ENCODE data around the gene THUMPD3. TPM values are rescaled to one million over a fixed set of nuclear protein-coding genes. Genes with fewer than 3 reads are reported as not detected.

THUMPD3 gene
- total RNA-seq, 2 donors from 2014 or later: 54.3 to 55.9 TPM

GRCh38 chr3:9384141-9384828 lies 21.4 kb downstream of the THUMPD3 start:
- no peak for DNase-seq (ENCODE audit: low spot score)
- Mint-ChIP-seq H3K36me3 (peaks cover 25% of the 10 kb centered on the region), H3K9me3 (no peaks in the 10 kb centered on the region), H3K4me1 (ENCODE audit: low read depth in 2 of 2) (peaks cover 9 to 11% of the 10 kb centered on the region in 2 donors), H3K27me3 (no peaks in the 10 kb centered on the region), H3K27ac (peak overlapping the region; percentile 27 to 53), H3K4me3 (no peak overlapping the region)
- ATAC-seq: no peak

GRCh38 chr3:9385187-9386077 lies 22.6 kb downstream of the THUMPD3 start:
- Mint-ChIP-seq H3K4me3 (no peak overlapping the region), H3K27ac (peak overlapping the region; percentile 40 to 71), H3K9me3 (no peaks in the 10 kb centered on the region), H3K36me3 (peaks cover 23% of the 10 kb centered on the region), H3K4me1 (ENCODE audit: low read depth in 2 of 2) (peaks cover 10 to 12% of the 10 kb centered on the region in 2 donors), H3K27me3 (no peaks in the 10 kb centered on the region)
- no peak for DNase-seq (ENCODE audit: low spot score)
- ATAC-seq: no peak

DNA sequence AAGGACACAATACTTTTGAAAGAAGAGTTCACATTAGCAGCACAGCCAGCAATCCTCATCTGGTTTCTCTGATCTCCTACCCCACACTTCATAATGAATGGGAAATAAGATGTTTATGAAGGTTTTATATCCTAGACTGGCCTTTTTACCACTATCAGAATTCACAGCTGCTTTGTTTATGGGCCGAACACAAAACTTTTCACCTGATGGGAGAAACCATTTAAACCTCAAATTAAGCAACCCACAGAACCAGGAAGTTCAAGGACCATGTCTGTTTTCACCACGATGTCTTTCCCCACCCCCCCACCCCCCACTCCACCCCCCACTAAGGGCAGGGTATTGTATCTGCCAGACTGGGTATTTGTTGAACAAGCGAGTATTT lies 23.2 kb downstream of the THUMPD3 start:
- Mint-ChIP-seq H3K27ac (peak overlapping the region; percentile 40 to 71), H3K4me1 (ENCODE audit: low read depth in 2 of 2) (peaks cover 16 to 18% of the 10 kb centered on the region in 2 donors), H3K27me3 (no peaks in the 10 kb centered on the region), H3K4me3 (no peak overlapping the region), H3K9me3 (no peaks in the 10 kb centered on the region), H3K36me3 (peaks cover 28% of the 10 kb centered on the region)
- DNase-seq (ENCODE audit: low spot score) (no peak), ATAC-seq (no peak)

DNA sequence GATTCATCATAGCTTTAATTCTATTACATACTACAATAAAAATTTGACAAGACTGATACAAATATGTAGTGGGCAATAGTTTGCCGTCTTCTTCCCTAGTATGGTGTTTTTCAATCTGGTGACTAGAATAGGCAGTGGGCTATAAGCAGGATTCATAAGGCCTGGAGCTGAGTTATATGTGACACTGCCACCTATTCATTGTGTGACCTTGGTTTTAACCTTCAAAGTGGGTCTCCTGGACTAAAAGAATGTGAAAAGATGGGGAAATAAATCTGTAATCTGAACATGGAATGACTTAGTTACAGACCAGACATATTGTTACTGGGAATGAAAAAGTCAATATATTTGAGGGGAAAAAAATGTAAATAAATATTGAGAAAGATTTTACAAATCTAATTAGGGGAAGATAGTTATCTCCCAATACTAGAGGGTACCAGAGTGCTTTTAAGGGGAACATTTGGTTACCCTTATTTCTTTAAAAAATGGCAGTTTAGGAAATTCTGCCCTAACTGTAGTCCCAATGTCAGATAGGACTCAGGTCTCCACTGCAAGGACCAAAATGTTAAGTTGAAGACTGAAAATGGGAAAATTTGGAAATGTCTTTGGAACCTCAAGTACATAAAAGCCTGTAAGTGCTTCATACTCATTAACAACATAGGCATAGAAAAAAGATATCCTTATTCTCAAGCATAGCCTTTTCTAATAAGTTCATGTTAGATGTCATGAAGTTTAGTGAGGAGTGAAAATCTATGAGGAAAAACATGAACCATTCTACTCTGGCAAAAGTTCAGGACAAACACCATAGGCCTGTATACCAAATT lies 23.9 kb downstream of the THUMPD3 start:
- no peak overlapping the region for H3K4me3 Mint-ChIP-seq
- H3K9me3 Mint-ChIP-seq: no peaks in the 10 kb centered on the region
- H3K27me3 Mint-ChIP-seq: no peaks in the 10 kb centered on the region
- DNase-seq (ENCODE audit: low spot score): no peak
- H3K27ac Mint-ChIP-seq: peak overlapping the region; percentile 40 to 71
- peaks cover 23% of the 10 kb centered on the region in 2 donors for H3K4me1 Mint-ChIP-seq (ENCODE audit: low read depth in 2 of 2)
- H3K36me3 Mint-ChIP-seq: peaks cover 34% of the 10 kb centered on the region
- ATAC-seq: no peak

- Mint-ChIP-seq H3K9me3 (no peaks in the 10 kb centered on the region), H3K4me3 (no peak overlapping the region), H3K27me3 (no peaks in the 10 kb centered on the region), H3K27ac (no peak overlapping the region), H3K36me3 (peaks cover 40% of the 10 kb centered on the region), H3K4me1 (ENCODE audit: low read depth in 2 of 2) (peaks cover 26 to 29% of the 10 kb centered on the region in 2 donors)
- DNase-seq (ENCODE audit: low spot score) (no peak), ATAC-seq (no peak)
Observed at GRCh38 chr3:9387322-9387655, 24.4 kb downstream of the THUMPD3 start.

DNA sequence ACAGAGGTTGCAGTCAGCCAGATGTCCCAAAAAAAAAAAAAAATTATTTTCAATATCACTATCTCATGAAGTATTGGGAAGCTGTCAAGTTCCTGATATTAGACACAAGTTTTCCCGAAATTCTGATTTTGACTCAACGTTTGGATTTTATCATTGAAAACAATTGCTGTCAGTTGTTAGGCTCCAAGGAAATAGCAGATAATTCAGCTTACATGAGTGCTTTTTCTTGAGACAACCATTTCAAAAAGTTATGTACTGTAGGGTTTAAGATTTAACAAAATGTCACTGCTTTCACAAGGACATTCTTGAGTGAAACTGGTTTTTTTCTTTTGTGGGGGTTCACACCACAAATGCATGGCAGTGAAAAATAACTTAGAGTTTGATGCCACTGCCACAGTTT lies 25.3 kb downstream of the THUMPD3 start:
- Mint-ChIP-seq H3K4me3 (no peak overlapping the region), H3K4me1 (ENCODE audit: low read depth in 2 of 2) (peaks cover 29 to 31% of the 10 kb centered on the region in 2 donors), H3K27me3 (no peaks in the 10 kb centered on the region), H3K9me3 (no peaks in the 10 kb centered on the region), H3K27ac (no peak overlapping the region), H3K36me3 (peaks cover 40% of the 10 kb centered on the region)
- ATAC-seq (no peak), DNase-seq (ENCODE audit: low spot score) (no peak)

GRCh38 chr3:9388562-9389272 lies 25.9 kb downstream of the THUMPD3 start:
- no peaks in the 10 kb centered on the region for H3K9me3 Mint-ChIP-seq
- peak overlapping the region in 1 of 2 donors; percentile 11 for H3K27ac Mint-ChIP-seq
- no peak overlapping the region for H3K4me3 Mint-ChIP-seq
- DNase-seq (ENCODE audit: low spot score): no peak
- H3K4me1 Mint-ChIP-seq (ENCODE audit: low read depth in 2 of 2): peaks cover 29 to 35% of the 10 kb centered on the region in 2 donors
- no peak for ATAC-seq
- peaks cover 40% of the 10 kb centered on the region for H3K36me3 Mint-ChIP-seq
- no peaks in the 10 kb centered on the region for H3K27me3 Mint-ChIP-seq

DNA sequence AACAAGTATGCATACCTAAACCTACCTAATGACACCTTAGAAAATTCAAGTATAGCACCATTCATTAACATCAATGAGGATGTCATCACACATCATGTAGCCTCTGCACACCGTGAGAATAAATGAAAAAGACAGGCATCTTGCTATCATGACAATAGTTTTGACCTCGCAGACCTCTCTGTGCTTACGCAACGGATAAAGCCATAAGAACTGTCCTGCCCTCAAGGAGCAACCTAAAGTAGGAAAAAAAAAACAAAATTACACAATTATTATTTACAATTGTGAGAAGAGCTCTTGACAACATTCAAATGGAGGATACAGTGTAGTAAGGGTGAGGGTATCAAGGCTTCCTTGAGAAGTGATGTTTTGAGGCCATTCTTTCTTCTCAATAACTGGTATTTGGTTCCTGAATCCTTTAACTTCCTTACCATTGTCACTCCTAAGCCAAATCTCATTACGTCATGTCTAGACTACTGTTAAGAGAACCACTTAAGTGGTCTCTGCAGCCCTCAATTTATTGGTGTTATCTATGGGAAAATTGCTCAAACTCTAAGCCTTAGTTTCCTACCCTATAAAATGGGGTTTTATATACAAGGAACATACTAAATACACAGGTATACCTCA lies 27.5 kb downstream of the THUMPD3 start:
- no peak for DNase-seq (ENCODE audit: low spot score)
- Mint-ChIP-seq H3K27me3 (no peaks in the 10 kb centered on the region), H3K4me3 (no peak overlapping the region), H3K27ac (peak overlapping the region; percentile 21 to 72), H3K36me3 (peaks cover 45% of the 10 kb centered on the region), H3K9me3 (no peaks in the 10 kb centered on the region), H3K4me1 (ENCODE audit: low read depth in 2 of 2) (peaks cover 36 to 48% of the 10 kb centered on the region in 2 donors)
- peak in 1 of 2 donors; percentile 16 for ATAC-seq

DNA sequence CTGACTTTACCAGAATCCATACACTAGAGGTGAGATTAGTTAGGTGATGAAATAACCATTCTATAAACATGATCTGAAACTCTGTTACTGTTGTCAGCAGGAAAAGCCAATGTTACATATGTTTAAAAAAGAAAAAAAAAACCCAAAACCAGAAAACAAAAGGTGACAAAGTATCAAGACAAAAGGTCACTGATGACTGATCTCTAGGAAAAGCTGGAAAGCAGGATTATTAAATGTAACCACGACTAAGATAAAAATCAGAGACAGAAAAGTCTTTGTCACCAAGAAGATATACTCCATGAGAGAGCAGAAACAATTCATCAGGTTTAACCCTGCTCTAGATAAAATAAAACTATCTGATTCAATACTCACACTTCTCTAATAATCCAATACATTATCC lies 29.2 kb downstream of the THUMPD3 start:
- H3K36me3 Mint-ChIP-seq: peaks cover 42% of the 10 kb centered on the region
- H3K4me1 Mint-ChIP-seq (ENCODE audit: low read depth in 2 of 2): peaks cover 42 to 56% of the 10 kb centered on the region in 2 donors
- no peak for DNase-seq (ENCODE audit: low spot score)

GRCh38 chr3:9395570-9396300 lies 32.9 kb downstream of the THUMPD3 start:
- ATAC-seq: no peak
- peaks cover 55 to 73% of the 10 kb centered on the region in 2 donors for H3K4me1 Mint-ChIP-seq (ENCODE audit: low read depth in 2 of 2)
- no peak for DNase-seq (ENCODE audit: low spot score)
- no peaks in the 10 kb centered on the region for H3K9me3 Mint-ChIP-seq
- H3K4me3 Mint-ChIP-seq: peak overlapping the region; percentile 96
- H3K36me3 Mint-ChIP-seq: peaks cover 42% of the 10 kb centered on the region
- H3K27me3 Mint-ChIP-seq: no peaks in the 10 kb centered on the region
- peak overlapping the region; percentile 90 to 97 for H3K27ac Mint-ChIP-seq

More for the DNA sequence above, 29.2 kb downstream of the THUMPD3 start:
- Mint-ChIP-seq H3K9me3 (no peaks in the 10 kb centered on the region), H3K27me3 (no peaks in the 10 kb centered on the region), H3K27ac (peak overlapping the region; percentile 72), H3K4me3 (peak overlapping the region; percentile 52)
- no peak for ATAC-seq

DNA sequence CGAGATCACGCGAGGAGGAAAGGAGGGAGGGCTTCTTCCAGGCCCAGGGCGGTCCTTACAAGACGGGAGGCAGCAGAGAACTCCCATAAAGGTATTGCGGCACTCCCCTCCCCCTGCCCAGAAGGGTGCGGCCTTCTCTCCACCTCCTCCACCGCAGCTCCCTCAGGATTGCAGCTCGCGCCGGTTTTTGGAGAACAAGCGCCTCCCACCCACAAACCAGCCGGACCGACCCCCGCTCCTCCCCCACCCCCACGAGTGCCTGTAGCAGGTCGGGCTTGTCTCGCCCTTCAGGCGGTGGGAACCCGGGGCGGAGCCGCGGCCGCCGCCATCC lies 33.4 kb downstream of the THUMPD3 start:
- DNase-seq (ENCODE audit: low spot score) (peak; percentile 88), ATAC-seq (peak; percentile 47 to 55)
- Mint-ChIP-seq H3K27ac (peak overlapping the region; percentile 90 to 97), H3K4me3 (peak overlapping the region; percentile 96), H3K4me1 (ENCODE audit: low read depth in 2 of 2) (peaks cover 54 to 73% of the 10 kb centered on the region in 2 donors), H3K36me3 (peaks cover 38% of the 10 kb centered on the region), H3K27me3 (no peaks in the 10 kb centered on the region), H3K9me3 (no peaks in the 10 kb centered on the region)

GRCh38 chr3:9396632-9397331 lies 33.9 kb downstream of the THUMPD3 start:
- H3K27ac Mint-ChIP-seq: peak overlapping the region; percentile 90 to 97
- ATAC-seq (peak; percentile 84 to 88), DNase-seq (ENCODE audit: low spot score) (peak; percentile 99)
- no peaks in the 10 kb centered on the region for H3K27me3 Mint-ChIP-seq
- peak overlapping the region; percentile 88 for H3K4me3 Mint-ChIP-seq
- peaks cover 51 to 73% of the 10 kb centered on the region in 2 donors for H3K4me1 Mint-ChIP-seq (ENCODE audit: low read depth in 2 of 2)
- H3K9me3 Mint-ChIP-seq: no peaks in the 10 kb centered on the region
- H3K36me3 Mint-ChIP-seq: peaks cover 33% of the 10 kb centered on the region

Data from natural killer cell treated with Interleukin-12 subunit alpha and Interleukin-12 subunit beta and Interleukin-15 and Interleukin-18, amount 100 ng/mL, for 72 hours (primary cell).